CD4-positive, alpha-beta T cell (primary cell): ENCODE measurements around the gene HTR1B. TPM values are rescaled to one million over a fixed set of nuclear protein-coding genes. Genes with fewer than 3 reads are reported as not detected.

Experiments used
- ATAC-seq: fragments of 200-7000 bp; cut with Tn5 transposase; one replicate; pipeline ENCODE4 v1.10.0; 2022; ENCODE audit warnings: mild to moderate bottlenecking; ENCODE audit not compliant: poor library complexity
- CTCF ChIA-PET: fragments of 350-600 bp; sonication (Branson Sonifier 250); formaldehyde crosslinking; loops from one replicate; lab custom pipeline; 2021; ENCODE audit warnings: antibody characterized with exemption, inconsistent platforms; lab: Charles Lee
- POLR2A ChIA-PET: fragments of 350-600 bp; sonication (Branson Sonifier 250); formaldehyde crosslinking; loops from one replicate; lab custom pipeline; 2021; ENCODE audit warnings: antibody characterized with exemption, inconsistent platforms; lab: Charles Lee
- DNase-seq, 14 experiments: peaks; one replicate each; pipeline ENCODE4 v3.0.0-alpha.2; 2013 to 2020; ENCODE audit warnings: mixed read lengths in 2 of 14
- H3K27ac ChIP-seq, 2 donors: one replicate each; pipeline versions ENCODE4 v1.5.1 to v1.7.0; 2013; ENCODE audit warnings: low read length in 2 of 2, low read depth in 1 of 2, mild to moderate bottlenecking in 1 of 2
- H3K27me3 ChIP-seq, 2 experiments: 1 replicate in 1 of 2; 2 replicates in 1 of 2; pipeline versions ENCODE4 v1.6.1 to v1.7.0; 2013; ENCODE audit warnings: low read length in 2 of 2, control low read depth in 1 of 2, mild to moderate bottlenecking in 1 of 2, moderate library complexity in 1 of 2; ENCODE audit not compliant: insufficient read depth in 2 of 2, control insufficient read depth in 1 of 2
- H3K36me3 ChIP-seq: one replicate; pipeline ENCODE4 v1.6.1; 2013; ENCODE audit warnings: low read length, control low read depth; ENCODE audit not compliant: insufficient read depth
- H3K4me1 ChIP-seq: one replicate; pipeline ENCODE4 v1.6.1; 2013; ENCODE audit warnings: low read length, control low read depth; ENCODE audit not compliant: insufficient read depth
- H3K4me3 ChIP-seq: one replicate; pipeline ENCODE4 v1.5.1; 2013; ENCODE audit warnings: mild to moderate bottlenecking, low read length, moderate library complexity
- H3K9me3 ChIP-seq, 2 experiments: 1 replicate in 1 of 2; 2 replicates in 1 of 2; pipeline versions ENCODE4 v1.6.1 to v1.7.0; 2013; ENCODE audit warnings: low read length in 2 of 2, mild to moderate bottlenecking in 2 of 2, control low read depth in 1 of 2, moderate library complexity in 1 of 2; ENCODE audit not compliant: control insufficient read depth in 1 of 2, insufficient read depth in 1 of 2
- H3K27ac Mint-ChIP-seq: one replicate; pipeline ENCODE4 v1.8.0; 2020; ENCODE audit warnings: mixed read lengths
- H3K27me3 Mint-ChIP-seq: one replicate; pipeline ENCODE4 v1.8.0; 2021; ENCODE audit warnings: mixed read lengths
- H3K36me3 Mint-ChIP-seq: one replicate; pipeline ENCODE4 v1.8.0; 2021; ENCODE audit warnings: low read depth, mixed read lengths
- H3K4me1 Mint-ChIP-seq: one replicate; pipeline ENCODE4 v1.8.0; 2021; ENCODE audit warnings: low read depth, mixed read lengths
- H3K4me3 Mint-ChIP-seq: one replicate; pipeline ENCODE4 v1.8.0; 2020; ENCODE audit warnings: mild to moderate bottlenecking, mixed read lengths
- H3K9me3 Mint-ChIP-seq: one replicate; pipeline ENCODE4 v1.8.0; 2020; ENCODE audit warnings: mixed read lengths
- intact Hi-C, 2 experiments: fragments of 100-400 bp; cut with DNase I in 1 of 2; cut with micrococcal nuclease in 1 of 2; formaldehyde crosslinking; loops; one replicate each; pipeline versions ENCODE4 v1.15.1 to v1.9.0; 2023 to 2025; cut with DNase I, micrococcal nuclease
- total RNA-seq, 174 experiments: library from RNA in 2 of 174; stranded (reverse) in 2 of 174; gene quantifications; one replicate each; pipeline ENCODE4 v1.2.3 and lab custom pipeline; 2021 to 2026
- TF ChIP-seq, protein P1 (sequence below): fragments of 200-600 bp; IDR thresholded peaks from one replicate; pipeline ENCODE4 v1.8.0; 2022; ENCODE audit warnings: antibody characterized with exemption, mild to moderate bottlenecking

Gene HTR1B
- total RNA-seq, 2 experiments from 2014 or later = not detected

DNA sequence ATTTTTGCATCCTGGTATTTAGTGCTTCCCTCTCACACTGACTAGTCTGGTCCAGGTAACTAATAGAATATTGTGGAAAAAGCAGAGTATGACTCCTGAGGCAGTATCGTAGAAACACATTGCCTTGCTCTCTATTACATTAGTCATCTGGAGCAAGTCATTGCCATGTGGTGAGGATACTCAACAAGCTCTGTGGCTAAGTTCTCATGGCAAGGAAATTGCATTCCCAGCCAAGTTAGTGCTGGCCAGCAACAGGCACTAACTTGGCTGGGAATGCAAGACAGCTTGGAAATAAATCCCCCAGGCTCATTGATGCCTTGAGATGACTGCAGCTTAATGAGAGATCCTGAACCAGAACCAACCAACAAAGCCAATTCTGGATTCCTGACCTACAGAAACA lies 39.7 kb upstream of the HTR1B start:
- H3K4me3 Mint-ChIP-seq = no peak overlapping the region
- no peaks in the 10 kb centered on the region for H3K4me1 Mint-ChIP-seq
- Histone ChIP-seq H3K27ac (no peak overlapping the region), H3K27me3 (no peaks in the 10 kb centered on the region), H3K4me3 (no peak overlapping the region), H3K4me1 (no peaks in the 10 kb centered on the region), H3K9me3 (no peaks in the 10 kb centered on the region), H3K36me3 (no peaks in the 10 kb centered on the region)
- H3K36me3 Mint-ChIP-seq = no peaks in the 10 kb centered on the region
- no peaks in the 10 kb centered on the region for H3K27me3 Mint-ChIP-seq
- ChIA-PET CTCF (no interaction called here), POLR2A (no interaction called here)
- TF ChIP-seq, protein P1, sequence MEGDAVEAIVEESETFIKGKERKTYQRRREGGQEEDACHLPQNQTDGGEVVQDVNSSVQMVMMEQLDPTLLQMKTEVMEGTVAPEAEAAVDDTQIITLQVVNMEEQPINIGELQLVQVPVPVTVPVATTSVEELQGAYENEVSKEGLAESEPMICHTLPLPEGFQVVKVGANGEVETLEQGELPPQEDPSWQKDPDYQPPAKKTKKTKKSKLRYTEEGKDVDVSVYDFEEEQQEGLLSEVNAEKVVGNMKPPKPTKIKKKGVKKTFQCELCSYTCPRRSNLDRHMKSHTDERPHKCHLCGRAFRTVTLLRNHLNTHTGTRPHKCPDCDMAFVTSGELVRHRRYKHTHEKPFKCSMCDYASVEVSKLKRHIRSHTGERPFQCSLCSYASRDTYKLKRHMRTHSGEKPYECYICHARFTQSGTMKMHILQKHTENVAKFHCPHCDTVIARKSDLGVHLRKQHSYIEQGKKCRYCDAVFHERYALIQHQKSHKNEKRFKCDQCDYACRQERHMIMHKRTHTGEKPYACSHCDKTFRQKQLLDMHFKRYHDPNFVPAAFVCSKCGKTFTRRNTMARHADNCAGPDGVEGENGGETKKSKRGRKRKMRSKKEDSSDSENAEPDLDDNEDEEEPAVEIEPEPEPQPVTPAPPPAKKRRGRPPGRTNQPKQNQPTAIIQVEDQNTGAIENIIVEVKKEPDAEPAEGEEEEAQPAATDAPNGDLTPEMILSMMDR = no peak
- no peak overlapping the region for H3K27ac Mint-ChIP-seq
- no peak for ATAC-seq
- intact Hi-C loops = no loop called here
- H3K9me3 Mint-ChIP-seq = no peaks in the 10 kb centered on the region
- DNase-seq = no peak

DNA sequence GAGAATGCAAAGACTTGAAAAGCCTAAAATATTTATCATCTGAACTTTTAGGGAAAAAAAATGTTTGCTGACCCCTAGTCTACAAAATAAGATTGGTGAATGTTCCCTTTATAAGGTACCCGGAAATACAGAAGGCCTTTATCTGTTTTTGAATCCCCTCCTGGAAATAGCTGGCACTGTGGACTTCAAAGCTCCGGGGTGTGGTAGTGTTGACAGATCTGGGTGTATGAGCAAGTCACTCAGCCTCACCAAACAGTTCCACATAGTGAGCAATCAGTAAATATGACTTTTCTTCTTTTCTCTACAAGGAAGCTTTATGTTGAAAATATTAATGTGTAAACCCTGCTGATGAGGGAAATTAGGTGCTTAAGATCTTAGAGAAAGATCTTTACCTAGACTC lies 29.2 kb upstream of the HTR1B start:
- intact Hi-C loops = no loop called here
- Histone ChIP-seq H3K9me3 (no peaks in the 10 kb centered on the region), H3K4me3 (no peak overlapping the region), H3K27me3 (no peaks in the 10 kb centered on the region), H3K36me3 (no peaks in the 10 kb centered on the region), H3K4me1 (no peaks in the 10 kb centered on the region), H3K27ac (no peak overlapping the region)
- DNase-seq (no peak), ATAC-seq (no peak)
- TF ChIP-seq, protein P1 = no peak
- no peak overlapping the region for H3K27ac Mint-ChIP-seq
- ChIA-PET CTCF (no interaction called here), POLR2A (no interaction called here)
- H3K9me3 Mint-ChIP-seq = no peaks in the 10 kb centered on the region
- H3K4me1 Mint-ChIP-seq = no peaks in the 10 kb centered on the region
- no peak overlapping the region for H3K4me3 Mint-ChIP-seq
- H3K27me3 Mint-ChIP-seq = no peaks in the 10 kb centered on the region
- no peaks in the 10 kb centered on the region for H3K36me3 Mint-ChIP-seq

DNA sequence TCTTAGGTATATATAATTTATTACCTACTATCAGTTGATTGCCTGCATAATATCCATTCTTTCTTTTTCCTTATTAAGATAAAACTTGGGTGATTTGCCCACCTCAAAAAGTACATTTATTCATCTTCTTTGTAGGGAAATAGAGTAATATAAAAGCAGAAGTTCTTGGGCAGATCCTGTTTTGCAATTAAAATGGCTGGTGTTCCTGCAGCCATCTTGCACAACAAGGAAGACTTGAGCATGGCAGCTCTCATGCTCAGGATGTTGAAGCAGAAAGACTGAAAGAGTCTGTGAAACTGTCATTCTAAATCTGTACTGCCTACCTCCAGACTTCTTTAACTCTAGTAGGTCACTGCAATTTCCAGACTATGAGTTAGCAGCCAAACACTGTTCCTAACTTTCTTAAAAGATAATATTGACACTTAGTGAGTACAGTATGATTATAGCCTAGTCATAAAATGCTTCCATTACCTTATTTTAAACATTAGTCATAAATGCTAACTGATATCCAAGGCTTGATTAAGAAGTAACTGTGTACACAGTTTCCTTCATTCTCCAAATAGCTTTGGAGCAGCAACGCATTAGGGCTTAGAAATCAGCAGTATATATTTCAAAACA lies 24.6 kb upstream of the HTR1B start:
- no peaks in the 10 kb centered on the region for H3K9me3 ChIP-seq
- H3K36me3 ChIP-seq = no peaks in the 10 kb centered on the region
- no peaks in the 10 kb centered on the region for H3K4me1 ChIP-seq
- H3K4me3 ChIP-seq = no peak overlapping the region
- DNase-seq (no peak), ATAC-seq (no peak)
- no peaks in the 10 kb centered on the region for H3K36me3 Mint-ChIP-seq
- no peaks in the 10 kb centered on the region for H3K27me3 ChIP-seq
- no peaks in the 10 kb centered on the region for H3K4me1 Mint-ChIP-seq
- H3K9me3 Mint-ChIP-seq = peaks cover 3% of the 10 kb centered on the region
- no peak overlapping the region for H3K4me3 Mint-ChIP-seq
- no peaks in the 10 kb centered on the region for H3K27me3 Mint-ChIP-seq
- ChIA-PET POLR2A (no interaction called here), CTCF (no interaction called here)
- H3K27ac ChIP-seq = no peak overlapping the region
- H3K27ac Mint-ChIP-seq = no peak overlapping the region
- TF ChIP-seq, protein P1 = no peak
- intact Hi-C loops = no loop called here
